HG02678 (cell line): ENCODE results near the gene GLB1L2.

ENCODE experiments used
- ATAC-seq: cut with Tn5 transposase; IDR thresholded peaks from one replicate; pipeline ENCODE4 v1.9.1; 2021; ENCODE audit warnings: mild to moderate bottlenecking, moderate library complexity; ENCODE audit not compliant: unreplicated experiment

The GLB1L2 gene

DNA sequence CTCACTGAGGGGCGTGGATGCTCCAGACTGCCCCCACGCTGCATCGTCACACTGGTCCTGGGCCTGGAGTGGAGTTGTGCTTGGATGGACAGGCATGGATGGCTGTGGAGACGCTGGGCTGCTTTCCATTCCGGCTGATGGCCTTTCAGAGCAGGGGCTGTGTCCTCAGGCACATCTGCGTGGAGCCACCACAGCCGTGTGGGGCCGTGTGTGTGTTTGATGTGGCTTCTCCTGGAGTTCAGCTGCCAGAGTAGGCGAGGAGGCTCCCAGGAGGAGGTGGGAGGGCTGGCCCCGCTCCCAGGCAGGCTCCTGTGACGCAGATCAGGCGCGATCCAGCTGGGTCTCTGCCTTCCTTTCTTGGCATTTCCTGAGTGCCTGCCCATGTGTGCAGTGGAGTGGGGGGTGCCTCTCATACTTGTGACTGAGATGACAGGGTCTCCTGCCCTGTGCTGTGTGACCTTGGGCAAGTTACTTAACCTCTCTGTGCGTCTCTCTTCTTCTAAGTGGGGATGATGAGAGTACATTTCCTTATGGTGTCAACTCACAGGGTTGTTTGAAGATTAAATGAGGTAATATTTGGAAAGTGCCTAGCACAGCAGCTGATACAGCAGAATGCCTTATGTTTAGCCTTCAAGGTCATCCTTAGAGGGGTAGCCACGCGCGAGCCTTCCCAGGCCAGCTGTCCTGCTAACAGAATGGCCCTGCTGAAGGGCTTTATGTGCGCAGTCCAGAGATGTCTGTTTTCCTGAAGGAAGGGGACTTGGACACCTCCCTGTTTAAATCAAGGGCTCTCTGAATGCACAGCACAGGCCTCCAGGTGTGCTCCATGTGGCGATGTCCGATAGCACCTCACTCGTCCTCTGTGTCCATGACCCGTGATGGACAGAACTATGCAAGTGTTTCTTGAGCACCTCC lies 33.5 kb downstream of the GLB1L2 start:
- no peak for ATAC-seq

DNA sequence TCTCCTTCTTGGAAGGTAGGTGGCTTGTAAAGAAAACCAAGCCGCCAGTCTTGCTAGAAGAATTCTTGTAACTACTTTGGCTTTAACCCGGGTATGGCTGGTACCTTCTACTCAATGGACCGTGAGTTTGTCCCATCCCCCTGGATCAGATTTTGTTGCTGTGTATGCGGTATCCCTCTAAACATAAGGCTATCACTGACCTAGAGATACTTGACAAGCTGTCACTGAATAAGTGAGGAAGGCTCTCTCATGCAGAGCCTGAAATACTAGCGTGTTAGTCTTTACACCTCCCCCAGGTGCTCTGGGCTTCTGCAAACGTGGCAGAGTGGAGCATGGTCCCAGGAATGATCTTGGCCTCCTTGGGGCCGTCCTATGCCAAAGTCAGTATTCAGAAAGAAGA lies 34.5 kb downstream of the GLB1L2 start:
- ATAC-seq = no peak

DNA sequence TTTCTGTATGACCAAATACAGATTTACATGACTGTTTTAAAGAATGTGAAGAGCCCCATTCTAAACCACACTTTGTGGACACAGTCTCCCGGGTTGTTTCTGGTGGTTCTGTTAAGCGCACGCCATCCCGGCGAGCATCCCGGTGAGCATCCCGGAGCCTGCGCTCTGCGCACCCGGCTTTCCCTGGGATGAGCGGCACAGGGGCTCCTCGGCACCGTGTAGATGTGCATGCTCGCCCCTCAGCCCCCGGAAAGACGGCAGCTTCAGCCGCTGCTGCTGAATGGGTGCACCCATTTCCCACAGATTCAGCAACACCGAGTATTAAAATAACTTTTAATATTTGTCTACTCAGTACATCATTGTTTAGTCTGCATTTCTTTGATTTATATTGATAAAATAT lies 36.0 kb downstream of the GLB1L2 start:
- ATAC-seq = no peak

DNA sequence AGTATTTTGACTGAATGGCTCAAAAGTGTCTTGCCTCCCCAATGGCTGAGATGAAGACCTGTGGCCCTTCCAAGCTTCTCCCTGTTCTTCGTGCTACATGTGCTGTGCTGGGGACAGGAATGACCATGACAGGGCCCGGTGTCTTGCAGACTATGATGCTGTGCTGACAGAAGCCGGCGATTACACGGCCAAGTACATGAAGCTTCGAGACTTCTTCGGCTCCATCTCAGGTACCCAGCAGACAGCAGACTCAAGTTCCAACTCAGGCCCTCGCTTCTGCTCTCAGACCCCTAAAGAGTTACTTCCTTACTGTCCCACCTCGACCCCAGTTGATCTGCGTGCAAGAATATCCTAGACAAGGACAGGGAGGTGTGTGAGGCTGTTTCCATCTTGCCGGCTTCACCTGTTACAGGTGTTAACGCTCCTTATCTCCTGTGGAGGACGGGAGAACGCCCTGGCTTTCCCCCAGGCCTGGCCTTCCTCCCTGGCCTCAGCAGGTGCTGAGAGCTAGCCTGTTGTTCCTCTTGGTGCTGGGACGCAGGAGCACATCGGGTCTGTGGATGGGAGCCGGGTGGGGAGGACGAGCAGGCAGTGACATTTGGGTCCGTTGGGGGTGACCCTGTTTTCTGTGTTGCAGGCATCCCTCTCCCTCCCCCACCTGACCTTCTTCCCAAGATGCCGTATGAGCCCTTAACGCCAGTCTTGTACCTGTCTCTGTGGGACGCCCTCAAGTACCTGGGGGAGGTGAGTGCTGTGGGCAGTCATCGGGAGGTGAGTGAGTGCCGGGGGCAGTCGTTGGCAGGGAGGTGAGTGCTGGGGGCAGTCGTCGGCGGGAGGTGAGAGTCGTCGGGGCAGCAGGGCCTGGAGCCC lies 38.1 kb downstream of the GLB1L2 start:
- no peak for ATAC-seq

DNA sequence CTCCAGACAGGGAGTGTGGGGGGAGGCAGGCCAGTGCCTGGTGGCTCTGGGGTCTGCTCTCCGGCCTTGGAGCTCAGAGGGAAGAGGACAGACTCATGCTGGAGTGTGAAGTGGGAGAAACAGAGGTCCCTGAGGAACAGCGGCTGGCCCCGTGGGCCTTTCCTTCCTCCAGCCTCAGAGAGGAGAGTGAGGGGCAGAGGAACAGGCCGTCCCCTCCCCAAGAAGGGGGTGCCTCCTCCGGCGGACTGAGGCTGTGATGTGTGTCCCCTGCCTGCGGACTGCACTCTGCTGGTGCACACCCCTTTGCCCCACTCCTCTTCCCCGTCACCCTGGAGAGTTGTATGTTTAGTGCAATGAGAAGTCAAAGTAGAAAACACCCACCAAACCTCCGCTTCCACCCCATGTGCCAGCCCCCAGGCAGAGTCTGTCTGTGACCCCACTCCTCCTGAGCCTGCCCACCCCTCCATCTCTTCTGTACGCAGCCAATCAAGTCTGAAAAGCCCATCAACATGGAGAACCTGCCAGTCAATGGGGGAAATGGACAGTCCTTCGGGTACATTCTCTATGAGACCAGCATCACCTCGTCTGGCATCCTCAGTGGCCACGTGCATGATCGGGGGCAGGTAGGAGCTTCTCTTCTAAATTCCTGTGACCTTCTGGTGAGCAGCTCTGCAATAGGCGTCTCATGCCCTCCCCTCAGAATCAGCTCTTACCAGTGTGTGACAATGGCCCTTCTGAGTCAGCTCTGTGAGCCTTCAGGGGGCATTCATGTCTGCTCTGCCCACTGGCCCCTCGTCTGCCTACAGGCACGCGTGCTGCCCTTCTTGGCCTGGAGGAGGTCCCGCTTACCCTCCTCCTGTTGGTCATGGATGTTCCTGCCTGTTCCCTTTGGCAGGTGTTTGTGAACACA lies 39.0 kb downstream of the GLB1L2 start:
- no peak for ATAC-seq

DNA sequence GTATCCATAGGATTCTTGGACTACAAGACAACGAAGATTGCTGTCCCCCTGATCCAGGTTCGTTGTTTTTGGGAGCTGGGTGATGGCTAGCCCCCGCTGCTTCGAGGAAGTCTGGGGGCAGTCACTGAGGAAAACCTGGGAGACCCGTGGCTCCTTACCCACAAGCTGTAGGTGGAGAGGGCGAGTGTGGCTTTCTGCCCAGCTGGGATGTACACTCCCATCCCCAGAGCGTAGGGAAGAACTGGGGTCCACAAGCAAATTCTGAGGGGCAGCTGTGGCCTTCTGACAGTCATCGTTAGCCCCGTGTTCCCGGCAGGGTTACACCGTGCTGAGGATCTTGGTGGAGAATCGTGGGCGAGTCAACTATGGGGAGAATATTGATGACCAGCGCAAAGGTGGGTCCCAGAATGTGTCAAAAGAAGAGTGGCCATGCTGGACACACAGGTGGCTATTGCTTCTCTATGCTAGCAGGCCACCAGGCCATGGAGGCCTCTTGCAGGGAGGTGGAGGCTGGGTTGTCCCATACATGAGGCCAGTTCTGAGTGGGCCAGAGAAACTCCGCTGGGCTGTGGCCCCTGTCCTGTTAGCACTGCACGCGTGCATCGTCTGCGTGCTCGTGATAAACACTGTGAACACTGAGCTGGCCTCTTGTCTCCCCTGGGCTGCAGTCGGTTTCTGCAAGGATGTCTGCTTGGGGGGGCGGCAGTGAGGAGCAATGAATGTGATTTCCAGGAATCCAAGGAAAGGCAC lies 39.8 kb downstream of the GLB1L2 start:
- no peak for ATAC-seq

DNA sequence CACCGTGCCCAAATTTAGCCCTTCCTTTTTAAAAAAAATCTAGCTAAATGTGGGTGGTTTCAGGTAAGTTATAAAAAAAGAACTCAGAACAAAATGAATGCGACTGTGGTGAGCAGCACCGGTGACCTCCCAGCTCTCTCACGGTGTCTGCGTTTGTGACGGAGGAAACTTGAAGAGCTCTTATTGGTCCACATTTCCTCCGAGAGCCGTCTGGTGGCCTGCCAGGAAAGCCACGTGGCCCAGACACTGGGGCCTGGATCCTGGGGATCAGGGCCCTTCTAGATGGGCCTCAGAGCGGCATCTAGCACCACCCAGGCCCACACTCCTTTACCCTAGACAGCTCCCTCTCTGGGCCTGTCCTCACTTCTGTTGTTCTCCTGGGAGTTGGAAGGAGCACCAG lies 40.7 kb downstream of the GLB1L2 start:
- no peak for ATAC-seq

DNA sequence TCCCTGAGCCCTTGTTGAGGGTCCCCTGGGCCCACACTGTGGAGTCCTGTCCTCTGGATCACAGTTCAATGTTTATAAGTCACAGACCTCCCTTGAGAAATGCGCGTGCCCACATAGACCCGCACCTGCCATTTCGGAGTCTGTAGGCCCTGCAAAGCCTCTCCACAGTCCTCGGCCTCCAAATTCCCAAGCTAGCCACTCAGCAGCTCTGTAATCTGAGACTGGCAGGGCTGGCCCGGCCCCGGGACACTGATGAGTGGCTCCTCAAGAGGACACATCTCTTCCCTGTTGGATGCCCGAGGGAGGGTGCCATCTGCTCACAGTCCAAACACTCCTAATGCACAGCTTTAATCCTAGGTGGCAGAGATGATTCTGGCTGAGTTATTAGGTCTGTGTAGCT lies 41.2 kb downstream of the GLB1L2 start:
- no peak for ATAC-seq

DNA sequence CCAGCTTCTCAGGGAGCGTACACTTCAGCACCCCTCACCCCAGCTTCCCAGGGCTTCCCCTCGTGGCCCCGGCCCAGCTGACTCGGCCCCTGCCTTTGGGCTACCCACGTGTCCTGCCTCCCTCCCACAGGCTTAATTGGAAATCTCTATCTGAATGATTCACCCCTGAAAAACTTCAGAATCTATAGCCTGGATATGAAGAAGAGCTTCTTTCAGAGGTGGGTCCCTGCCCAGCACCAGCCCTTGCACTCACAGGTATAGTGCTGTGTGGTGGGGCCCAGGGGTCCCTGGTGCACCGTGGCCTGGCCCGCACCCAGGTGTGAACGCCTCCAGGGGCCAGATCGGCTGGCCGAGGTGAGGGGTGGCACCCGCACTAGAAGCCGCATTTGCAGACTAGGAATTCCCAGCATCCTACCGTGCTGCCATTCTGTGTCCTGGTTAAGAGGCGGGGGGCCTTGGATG lies 41.8 kb downstream of the GLB1L2 start:
- ATAC-seq = no peak

DNA sequence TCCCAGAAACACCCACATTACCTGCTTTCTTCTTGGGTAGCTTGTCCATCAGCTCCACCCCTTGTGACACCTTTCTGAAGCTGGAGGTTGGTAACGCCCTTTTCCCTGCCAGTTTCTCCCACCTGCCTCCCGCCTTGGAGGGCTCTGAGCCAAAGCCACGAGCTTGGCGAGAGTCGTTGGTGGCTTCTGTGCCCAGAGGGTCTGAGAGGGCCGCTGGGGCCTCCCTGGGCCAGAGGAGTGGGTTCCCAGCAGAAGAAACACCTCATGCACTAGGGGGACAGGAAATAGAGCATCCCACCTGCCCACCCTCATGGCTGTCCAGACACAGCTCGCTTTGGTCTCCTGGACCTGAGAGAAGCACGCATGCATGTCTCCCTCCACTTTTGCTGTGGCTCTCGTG lies 42.4 kb downstream of the GLB1L2 start:
- no peak for ATAC-seq

DNA sequence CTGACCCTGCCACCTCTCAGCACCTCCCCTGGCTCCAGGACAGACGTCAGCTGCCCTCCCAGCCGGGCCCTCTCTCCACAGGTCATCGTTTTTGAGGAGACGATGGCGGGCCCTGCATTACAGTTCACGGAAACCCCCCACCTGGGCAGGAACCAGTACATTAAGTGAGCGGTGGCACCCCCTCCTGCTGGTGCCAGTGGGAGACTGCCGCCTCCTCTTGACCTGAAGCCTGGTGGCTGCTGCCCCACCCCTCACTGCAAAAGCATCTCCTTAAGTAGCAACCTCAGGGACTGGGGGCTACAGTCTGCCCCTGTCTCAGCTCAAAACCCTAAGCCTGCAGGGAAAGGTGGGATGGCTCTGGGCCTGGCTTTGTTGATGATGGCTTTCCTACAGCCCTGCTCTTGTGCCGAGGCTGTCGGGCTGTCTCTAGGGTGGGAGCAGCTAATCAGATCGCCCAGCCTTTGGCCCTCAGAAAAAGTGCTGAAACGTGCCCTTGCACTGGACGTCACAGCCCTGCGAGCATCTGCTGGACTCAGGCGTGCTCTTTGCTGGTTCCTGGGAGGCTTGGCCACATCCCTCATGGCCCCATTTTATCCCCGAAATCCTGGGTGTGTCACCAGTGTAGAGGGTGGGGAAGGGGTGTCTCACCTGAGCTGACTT lies 43.2 kb downstream of the GLB1L2 start:
- ATAC-seq = no peak

DNA sequence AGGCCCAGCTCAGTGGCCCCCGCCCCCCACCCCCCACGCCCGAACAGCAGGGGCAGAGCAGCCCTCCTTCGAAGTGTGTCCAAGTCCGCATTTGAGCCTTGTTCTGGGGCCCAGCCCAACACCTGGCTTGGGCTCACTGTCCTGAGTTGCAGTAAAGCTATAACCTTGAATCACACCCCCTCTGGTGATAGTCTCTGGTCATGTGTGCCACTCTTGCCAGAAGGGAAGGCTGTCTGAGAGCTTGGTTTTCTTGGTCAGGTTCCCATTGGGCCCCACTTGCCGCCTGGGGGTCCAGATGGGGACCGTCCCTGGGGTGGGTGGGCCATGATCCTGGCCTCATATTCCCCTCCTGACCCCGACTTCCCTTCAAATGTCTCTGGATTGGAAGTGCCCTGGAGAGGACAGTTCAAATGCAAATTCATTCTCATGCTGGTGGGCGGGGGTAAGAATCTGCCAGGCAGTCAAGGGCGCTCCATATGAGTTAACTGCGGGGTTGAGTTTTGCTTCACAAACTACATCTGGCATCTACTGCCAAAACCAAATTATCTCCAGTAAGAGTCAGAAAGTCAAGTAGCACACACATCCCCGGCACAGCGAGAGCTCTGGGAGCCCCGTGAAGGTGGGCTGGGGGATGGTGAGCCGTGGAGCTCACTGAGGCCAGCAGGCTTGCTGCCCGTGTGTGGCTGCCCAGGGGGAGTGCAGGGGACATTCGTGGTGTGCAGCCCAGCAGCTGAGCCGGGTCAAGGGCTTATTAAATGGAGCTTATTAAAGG lies 44.5 kb downstream of the GLB1L2 start:
- ATAC-seq = no peak

DNA sequence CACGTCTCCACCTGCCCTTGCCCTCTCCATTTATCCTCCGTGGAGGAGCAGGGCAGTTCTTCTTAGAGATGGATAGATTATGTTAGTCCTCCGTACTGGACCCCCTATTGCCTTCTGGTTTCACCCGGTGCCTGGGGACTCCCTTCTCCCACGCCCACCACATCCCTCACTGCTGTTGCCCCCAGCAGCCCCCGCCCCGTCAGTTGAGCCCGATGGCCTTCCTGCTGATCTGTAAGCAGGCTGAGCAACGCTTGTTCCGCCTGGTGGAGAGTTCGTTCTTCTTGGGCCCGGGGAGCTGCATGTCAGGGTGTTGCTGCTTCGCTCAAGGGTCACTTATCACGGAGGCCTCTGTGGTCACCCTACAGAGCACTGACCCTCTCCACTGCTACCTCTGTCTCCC lies 46.1 kb downstream of the GLB1L2 start:
- no peak for ATAC-seq

DNA sequence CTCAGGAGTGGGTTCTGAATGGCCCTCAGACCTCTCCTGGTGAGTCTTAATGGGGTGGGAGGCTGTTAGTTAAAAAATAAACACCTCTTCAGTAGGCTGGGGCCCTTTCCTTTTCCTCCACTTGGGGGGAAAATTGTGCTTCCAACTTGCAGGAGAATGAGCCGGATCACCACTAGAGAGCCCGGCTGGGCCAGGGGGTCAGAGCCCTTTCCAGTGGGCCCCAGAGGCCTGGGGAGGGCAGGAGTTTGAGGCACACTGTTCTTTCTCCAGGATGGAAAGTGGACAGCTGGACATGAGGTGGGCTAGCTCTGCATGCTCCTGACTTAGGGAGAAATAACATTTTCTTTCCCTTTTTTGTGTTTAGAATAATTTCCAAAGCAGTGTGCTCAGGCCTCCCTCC lies 47.5 kb downstream of the GLB1L2 start:
- no peak for ATAC-seq

DNA sequence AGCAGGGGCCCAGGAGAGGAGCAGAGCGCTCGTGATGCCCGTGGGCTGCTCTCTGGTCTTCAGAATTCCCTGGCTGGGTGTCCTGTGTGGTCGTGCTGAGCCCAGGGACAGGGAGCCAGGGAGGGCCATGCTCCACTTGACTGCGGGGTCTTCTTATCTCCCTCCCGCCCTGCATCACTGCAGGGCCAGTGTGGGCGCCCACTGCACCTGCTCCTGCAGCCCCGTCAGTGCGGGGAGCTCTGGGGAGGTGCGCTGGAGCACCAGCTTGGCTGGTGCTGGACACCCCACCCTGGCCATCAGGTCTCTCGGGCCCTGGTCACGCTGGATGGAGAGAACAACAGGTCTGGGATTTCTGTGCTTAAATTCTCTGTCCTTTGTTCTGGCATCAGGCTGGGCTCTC lies 48.4 kb downstream of the GLB1L2 start:
- ATAC-seq = no peak

DNA sequence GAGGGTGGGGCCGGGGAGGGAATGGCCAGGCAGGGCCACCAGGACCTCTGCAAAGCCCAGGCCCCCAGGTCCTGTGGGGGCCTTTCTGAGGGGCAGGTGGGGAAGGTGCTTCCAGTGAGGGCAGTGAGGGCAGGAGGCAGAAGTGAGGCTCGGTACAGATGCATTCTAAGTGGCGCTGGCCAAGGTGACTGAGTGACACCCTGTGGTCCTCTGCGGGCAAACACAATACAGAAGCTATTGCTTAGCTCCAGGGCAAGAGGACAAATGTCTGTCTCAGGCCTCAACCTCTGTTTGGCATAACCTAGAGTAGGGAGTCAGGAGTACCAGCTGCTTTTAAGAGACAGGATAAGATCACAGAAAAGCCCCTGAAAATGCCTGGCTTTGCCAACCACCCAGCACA lies 49.0 kb downstream of the GLB1L2 start:
- no peak for ATAC-seq

DNA sequence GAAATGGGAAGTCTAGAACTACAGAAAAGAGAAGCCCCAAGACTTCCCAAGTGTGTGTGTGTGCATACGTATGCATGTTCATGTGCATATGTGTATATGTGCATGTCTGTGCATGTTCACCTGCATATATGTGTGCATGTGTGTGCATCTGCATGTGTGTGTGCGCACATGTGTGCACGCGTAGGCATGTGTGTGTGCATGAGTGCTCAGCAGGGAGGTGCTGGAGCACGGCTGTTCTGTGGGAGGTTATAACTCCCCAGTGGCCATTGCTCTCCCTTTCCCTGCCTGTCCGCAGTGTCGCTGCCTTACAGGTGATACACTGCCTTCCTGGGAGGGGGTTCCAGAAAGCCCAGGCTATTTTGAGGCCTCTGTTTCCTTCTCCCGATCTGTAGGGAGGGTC lies 50.5 kb downstream of the GLB1L2 start:
- ATAC-seq = no peak

DNA sequence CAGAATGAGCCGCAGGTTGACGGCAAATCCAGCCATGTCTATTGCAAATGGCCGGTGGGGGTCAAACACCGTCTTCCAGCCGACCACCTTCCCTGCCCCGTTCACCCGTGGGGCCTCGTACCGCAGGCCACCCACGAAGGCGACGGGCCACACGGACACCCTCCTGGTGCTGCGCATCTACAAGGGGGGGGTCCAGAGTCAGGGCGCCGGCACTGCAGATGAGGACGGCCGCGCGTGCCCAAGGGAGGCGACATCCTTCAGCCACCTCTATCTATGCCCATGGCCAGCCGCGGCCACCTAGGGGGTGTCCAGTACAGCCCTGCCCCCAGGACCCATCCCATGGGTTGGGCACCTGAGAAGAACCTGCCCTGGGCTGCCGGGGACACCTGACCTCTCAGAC lies 51.0 kb downstream of the GLB1L2 start:
- no peak for ATAC-seq
